GM19438 (cell line): Measurements from ENCODE around the gene AHNAK2.
"Not testable (repeated sequence)": the region's sequence is repeated elsewhere in the genome, so short reads cannot be mapped to it uniquely, and the experiment has no call there.

Experiments
- ATAC-seq: cut with Tn5 transposase; IDR thresholded peaks from one replicate; pipeline ENCODE4 v1.9.1; 2021; ENCODE audit warnings: low read depth; ENCODE audit not compliant: unreplicated experiment

AHNAK2 gene

DNA sequence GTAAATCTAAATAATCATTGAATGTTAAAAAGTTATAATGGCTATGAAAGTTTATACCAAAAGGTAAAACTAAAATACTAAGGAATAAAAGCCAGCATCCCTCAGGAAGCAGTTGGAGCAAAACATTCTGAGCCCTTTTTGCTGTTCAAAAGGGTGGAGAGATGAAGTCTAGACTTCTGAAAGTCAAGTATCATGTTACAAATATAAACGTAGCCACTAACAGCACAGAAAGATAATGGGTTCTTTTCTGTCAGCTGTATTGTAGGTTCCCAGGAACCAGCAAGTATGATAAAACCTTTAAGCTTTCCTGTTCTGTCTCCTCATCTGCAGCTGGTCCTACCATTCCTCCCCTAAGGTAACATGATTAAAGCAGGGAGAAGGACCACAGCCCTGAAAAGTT, 69.9 kb downstream of the AHNAK2 start:
- no peak for ATAC-seq

DNA sequence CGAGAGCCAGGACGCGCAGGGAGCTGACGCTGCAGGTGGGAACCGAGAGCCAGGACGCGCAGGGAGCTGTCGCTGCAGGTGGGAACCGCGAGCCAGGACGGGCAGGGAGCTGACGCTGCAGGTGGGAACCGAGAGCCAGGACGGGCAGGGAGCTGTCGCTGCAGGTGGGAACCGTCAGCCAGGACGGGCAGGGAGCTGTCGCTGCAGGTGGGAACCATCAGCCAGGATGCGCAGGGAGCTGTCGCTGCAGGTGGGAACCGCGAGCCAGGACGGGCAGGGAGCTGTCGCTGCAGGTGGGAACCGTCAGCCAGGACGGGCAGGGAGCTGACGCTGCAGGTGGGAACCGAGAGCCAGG, 72.6 kb downstream of the AHNAK2 start:
- ATAC-seq, result not testable (repeated sequence)

DNA sequence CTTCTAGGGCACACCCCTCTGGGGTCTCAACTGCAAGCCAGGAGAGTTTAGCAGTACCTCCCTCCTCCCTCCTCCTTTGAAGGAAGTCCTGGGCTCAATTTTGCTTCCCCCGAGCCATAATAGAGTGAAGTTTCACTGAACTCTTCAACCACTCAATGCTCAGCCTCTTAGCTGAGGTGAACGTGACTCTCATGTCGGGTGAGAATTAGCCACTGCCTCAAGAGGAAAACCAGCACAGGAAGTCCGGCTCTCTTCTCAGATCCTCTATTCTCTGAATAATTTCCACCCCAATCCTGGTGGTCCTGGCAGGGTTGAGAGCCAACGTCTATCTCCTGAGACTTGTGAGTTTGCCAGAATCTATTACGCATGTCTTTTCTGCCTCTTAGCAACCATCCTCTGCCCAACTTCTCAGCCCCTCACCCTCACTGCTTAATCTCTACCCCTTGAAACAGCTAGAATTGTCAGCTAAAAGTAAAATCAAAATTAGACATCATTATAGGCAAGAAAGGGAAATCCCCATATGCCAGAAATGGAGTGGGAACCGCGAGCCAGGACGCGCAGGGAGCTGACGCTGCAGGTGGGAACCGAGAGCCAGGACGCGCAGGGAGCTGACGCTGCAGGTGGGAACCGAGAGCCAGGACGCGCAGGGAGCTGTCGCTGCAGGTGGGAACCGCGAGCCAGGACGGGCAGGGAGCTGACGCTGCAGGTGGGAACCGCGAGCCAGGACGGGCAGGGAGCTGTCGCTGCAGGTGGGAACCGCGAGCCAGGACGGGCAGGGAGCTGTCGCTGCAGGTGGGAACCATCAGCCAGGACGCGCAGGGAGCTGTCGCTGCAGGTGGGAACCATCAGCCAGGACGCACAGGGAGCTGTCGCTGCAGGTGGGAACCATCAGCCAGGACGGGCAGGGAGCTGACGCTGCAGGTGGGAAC, 73.3 kb downstream of the AHNAK2 start:
- ATAC-seq, result not testable (repeated sequence)

DNA sequence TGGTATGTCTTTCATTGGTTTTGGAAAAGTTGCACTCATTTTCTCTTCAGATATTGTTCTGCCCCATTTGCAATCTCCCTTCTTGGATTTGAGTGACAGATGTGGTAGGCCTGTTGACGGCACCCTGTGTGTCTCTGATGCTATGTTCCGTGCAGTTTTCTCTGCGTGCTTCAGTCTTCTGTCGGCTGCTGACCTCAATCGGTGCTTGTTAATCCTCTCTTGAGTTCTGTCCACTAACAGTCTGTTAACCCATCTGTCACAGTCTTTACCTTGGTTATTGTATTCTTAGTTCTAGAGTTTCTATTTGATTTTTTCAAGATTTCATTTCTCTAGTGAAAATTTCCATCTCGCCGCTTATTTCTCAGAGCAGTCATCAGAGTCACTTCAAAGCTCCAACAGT, 74.2 kb downstream of the AHNAK2 start:
- no peak for ATAC-seq

DNA sequence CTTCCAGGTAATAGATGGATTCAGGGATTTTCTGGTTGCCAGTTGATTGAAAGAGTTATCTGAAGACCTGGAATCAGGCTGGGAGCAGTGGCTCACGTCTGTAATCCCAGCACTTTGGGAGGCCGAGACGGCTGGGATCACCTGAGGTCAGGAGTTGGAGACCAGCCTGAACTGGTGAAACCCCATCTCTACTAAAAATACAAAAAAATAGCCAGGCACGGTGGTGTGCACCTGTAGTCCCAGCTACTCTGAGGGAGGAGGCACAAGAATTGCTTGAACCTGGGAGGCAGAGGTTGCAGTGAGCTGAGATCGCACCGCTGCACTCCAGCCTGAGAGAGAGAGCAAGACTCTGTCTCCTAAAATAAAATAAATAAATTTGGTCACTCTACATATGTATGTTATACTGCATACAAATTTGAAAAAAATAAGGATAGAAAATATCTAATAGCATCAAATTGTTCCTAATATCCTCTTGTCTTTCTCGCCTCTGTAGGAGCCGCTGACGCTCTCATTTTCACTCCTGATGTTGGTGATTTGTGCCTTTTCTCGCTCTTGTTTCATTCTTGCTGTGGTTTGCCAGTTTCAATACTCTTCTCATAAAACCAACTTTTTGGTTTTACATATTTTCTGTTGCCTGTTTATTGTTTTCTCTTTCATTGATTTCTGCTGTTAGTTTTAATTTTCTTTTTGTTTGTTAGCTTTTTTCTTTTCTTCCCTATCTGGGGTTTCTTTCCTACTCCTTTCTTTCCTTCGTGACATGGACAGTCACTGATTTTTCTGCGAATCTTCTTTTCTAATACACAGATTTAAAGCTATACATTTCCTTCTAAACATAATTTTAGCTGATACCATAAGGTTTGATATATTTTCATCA, 77.3 kb downstream of the AHNAK2 start:
- no peak for ATAC-seq

DNA sequence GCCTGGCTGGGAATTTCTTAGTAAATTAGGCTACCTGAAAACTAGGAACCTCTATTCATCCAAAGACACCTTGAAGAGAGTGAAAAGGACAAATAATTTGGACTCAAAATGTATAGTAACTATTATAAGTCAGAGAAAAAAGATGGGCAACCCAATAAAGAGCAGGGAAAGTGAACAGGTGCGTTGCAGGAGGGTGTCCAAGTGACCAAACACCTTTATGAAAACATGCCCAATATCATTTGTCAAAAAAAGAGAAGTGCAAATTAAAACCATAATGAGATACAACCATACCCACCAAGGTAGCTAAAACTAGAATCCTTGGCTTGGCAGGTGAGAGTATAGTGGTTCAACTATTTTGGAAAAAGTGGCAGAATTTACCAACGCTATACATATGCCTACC, 78.4 kb downstream of the AHNAK2 start:
- no peak for ATAC-seq

DNA sequence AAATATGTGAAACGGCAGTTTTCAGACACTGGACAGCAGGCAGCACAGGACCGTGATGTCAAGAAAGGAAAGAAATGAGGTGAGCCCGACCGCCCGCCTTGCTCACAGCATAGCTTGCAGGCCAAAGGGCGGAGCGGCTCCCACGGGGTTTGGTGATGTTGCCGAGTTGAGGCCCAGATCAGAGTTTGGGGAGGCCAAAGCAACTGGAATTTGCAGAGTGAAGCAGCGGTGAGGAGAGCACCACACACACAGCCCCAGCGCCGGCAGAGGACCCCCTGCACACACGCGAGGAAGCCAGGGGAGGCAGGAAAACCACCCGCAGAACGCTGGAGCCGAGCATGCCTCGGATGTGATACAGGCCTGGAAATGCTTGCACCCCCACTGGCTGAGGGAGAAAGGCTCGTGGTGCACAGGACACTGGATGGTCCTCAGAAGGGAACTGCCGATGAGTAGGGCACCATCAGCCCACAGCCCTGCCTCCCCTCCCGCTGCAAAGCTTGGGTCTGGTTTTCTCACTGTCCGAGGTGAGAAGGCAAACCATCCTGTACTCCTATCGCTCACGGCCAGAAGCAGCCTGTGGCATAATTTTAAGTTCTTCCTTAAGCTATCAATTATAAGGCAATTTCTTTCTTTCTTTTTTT, 79.2 kb downstream of the AHNAK2 start:
- no peak for ATAC-seq

DNA sequence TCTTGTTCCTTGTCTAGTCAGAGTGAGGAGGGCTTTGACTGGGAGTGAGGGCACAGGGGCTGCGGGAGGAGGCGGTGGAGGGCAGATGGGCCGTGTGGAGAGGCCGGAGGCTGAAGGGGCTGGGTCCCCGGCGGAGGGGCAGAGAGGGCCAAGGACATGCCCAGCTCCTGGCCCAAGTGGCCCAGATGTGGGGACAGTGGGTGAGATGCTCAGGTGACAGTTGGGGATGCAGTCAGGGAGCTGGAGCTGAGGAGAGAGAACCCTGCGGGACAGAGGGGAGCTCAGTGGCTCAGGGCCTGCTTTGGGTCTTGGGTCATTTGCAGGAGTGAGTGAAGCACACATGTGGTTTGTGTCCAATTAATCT, 80.0 kb downstream of the AHNAK2 start:
- ATAC-seq, result no peak

DNA sequence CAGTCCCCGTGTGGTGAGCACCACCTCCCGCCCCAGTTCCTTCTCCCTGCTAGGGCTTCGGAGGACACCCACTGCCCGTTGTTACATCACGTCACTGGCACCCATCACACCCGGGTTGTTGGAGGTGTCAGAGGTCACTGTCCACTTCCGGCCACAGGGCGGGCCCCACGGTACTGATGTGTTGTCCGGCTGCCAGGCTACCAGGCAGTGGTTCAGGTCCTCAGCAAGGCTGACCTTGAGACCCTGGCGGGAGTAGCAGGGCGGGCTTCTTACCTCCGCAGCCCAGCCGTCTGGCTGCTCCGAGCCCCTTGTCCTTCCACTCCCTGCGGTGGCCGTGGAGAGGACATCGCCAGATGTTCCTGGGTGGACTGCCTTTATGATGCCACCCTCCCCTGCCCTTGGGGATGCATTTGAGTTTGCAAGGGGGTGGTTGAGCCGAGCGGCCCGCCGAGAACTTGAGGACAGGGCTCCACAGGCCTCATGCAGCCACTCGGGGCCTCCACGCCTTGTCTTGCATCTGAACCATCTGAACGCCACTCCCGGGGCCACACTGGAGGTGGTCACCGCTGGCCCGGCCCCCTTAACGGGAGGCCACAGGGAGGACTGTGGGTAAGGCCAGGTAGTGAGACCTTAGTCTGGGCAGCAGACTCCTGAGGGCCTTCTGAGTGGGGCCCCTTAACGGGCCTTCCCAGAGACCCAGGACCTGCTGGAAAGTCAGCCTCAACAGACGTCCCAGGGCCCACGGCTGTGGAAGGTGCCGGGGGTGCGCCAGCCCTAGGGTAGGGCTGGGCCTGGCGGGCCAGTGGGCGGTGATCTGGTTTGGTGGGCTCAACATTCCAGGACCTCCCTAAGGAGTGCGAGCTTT, 80.6 kb downstream of the AHNAK2 start:
- no peak for ATAC-seq

DNA sequence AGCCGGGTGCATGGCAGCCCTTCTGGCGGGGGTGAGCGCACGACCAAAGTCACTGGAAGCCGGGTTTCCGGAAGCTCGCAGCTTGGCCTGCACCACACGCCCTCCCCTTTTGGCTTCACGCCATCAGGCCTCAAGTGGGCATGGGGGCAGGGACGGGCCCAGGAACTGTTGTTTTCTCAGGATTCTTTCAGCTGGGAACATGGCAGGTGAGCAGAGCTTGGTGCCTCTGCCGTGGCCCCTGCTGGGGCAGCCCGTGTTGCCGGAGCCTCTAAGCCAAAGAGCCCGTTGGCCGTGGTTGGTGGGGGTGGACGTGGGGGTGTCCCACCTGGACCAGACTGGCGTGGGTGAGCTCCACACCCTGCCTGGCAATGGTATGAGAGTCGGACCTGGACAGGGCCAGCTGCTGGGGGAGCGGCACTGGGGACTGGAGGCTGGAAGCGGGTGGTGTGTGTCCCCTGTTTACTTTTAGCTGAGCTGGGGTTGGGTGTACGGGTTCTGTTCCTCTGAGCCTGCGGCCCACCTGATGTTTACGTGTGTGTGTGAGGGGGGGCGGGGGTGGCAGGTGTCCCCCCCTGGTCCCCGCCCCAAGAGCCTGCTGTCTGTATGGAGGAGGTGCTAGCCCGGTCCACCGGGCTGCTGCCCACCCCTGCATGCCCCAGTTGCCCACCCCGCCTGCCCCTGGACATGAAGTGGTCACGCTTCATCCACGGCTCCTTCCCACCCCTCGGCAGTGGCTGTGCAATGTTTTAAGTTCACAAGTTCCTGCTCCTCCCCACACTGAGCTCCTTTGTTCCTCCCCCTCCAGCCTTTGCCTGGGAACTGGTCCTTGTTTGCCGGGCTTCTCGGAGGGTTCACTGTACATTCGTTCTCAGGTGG, 82.2 kb downstream of the AHNAK2 start:
- ATAC-seq, result no peak

DNA sequence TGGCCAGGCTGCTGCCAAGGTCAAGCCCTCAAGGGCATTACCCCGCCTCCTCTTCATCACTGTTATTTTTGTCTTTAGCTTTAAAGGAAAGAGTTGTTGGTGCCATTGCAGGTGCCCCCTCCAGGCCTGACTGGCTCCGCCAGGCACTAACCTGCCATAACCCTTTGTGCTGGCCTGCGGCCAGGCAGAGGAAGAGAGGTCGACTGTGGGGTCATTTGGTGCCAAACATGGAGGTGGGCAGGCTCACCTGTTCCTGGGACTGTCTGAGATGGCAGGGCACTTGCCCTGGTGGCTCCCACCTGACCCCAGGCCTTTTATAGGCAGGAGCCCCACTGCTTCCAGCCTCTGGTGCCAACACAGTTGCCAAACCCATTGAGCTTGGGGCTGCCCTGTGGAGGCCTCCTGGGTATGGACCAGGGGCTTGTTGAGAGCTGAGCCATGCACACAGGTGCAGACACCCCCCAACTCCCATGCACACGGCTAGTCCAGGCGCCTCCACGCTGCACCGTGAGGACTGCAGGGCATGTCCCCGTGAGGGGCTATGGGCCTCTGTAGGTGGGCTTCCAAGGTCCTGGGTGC, 82.9 kb downstream of the AHNAK2 start:
- ATAC-seq, result no peak

DNA sequence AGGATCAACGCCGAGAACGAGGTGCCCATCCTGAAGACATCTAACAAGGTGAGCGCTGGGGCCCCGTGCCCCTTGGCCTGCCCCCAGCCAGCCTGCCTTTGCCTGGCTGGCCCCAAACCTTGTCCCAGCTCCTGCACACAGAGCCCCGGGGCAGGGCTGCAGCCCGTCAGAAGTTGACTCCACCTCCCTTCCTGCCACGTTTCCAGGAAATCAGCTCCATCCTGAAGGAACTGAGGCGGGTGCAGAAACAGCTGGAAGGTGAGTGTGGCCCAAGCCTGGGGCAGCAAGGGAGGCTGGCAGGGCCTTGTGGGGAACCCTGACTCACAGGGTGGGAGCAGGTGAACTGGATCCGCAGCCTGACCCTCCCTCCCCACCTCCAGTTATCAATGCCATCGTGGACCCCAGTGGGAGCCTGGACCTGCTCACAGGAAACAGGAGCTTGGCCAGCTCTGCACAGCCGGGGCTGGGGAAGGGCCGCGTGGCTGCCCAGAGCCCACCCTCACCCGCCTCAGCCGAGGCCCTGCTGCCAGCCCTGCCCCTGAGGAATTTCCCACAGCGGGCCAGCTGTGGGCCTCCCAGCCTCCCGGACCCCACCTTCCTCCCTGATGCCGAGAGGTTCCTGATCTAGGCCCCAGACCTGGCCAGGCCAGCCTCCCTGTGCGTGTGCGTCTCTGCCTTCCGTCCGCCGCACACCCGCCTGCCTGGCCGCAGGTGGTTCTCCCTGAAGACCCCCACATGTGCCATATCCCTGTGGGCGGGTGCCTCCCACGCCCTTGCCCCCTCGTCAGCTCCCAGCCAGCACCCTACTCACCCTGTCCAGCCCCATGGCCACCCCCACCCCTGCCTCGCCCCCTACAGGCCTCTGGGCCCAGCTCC, 83.6 kb downstream of the AHNAK2 start:
- no peak for ATAC-seq

DNA sequence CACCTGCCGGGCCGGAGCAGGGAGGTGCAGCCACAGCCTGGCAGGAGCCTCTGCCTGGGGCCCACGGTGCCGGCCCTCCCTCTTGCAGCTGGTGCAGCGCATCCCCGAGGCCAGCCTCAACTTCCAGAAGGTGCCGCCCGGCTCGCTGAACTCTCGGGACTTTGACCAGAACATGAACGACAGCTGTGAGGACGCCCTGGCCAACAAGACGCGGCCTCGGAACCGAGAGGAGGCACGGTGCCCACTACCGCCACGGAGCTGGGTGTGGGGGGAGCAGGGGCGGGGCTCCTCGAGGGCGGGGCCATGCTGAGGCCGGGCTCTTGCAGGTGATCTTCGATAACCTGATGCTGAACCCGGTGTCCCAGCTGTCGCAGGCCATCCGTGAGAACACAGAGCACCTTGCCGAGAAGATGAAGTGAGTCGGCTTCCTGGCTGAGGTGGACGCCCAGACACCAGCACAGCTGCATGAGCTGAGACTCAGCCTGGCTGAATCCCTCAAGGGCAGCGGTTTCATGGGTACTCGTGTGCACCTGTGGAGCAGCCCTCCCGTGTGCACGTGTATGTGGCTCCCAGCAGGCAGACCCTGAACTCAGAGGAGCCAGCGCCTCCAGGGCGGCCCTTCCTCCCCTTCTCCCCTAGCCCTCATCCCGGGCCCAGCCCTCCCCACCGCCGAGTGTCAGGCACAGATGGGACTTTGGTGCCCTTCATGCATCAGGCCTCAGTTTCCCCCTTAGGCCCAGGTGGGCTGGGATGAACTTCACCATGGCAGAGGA, 84.6 kb downstream of the AHNAK2 start:
- no peak for ATAC-seq

DNA sequence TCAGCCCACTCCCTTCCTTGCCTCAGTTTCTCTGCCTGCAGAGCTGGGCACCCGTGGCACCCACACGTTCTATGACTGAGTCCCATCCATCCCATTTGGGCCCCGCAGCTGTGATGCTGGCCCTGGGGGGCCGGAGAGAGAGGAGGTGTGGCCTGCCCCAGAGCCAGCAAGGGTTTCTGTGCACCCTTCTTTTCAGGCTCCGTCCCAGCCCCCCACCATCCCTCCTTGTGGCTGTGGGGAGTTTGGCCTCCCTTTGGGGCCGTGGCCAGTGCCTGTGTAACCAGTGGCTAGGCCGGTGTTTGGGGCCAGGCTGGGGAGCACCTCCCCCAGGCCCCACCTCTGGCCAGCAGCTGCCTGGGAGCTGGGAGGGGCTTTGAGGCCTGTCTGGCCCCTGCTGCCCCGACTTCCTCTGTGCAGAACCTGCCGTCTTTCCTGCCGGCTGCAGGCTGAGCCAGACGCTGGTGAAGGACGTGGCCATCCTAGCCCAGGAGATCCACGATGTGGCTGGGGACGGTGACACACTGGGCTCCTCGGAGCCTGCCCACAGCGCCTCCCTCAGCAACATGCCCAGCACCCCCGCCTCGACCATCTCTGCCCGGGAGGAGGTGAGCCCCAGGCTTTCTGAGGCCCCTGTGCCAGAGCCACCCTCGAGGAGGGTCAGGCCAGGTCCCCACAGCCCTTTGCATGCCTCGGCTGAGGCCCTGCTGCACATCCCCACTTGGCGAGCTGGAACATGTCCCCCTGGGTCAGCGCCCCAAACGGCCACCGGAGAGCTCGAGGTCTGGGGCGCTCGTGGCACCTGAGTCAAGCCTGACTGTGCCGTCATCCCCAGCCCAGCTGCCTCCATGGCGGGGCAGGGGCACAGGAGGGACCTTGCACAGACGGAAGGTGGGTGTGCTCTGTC, 85.4 kb downstream of the AHNAK2 start:
- no peak for ATAC-seq

DNA sequence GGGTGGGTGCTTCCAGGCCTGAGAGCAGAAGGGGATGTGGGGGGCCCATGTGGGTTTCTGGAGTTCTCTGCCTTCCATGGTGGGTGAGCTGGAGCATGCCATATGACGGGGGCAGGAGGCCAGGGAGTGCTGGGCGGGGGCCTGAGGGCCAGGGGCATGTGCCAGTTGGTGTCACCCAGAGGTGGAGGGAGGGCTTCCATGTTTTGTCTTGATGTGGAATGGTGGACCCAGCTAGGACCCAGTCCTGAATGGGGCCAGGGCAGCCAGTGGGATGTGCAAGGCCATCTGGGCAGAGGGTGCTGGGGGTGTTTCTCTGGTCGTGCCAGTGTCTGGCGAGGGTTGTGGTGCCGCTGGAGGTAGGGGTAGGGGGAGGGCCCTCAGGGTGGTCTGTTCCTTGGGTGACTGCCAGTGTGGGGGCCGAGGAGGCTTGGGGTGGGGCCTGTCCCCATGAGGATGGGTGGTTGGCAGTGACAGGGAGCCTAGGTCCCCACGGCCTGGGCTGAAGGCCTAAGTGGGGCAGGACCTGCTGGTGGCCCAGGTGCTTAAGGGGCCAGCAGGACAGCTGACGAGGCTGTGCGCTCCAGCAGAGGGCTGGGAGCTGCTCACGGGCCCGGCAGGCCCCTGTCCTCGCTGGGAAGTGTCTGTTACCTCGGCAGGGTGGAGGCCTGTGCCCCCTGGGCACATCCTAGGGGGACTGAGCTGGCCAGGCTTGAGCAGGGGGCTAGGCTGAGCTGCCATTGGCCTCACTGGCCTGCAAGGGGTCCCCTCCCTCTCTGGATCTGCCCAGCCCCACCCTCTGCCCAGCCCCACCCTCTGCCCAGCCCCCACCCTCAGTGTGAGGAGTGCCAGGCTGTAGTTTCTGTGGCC, 86.3 kb downstream of the AHNAK2 start:
- no peak for ATAC-seq
